A549 (cell line): ENCODE results near the gene CEPT1. TPM values are rescaled to one million over a fixed set of nuclear protein-coding genes. Genes with fewer than 3 reads are reported as not detected.

Source experiments
- ATAC-seq, 2 experiments: fragments of 200-7000 bp in 1 of 2; fragments of >200 bp in 1 of 2; cut with Nextera tagmentation in 1 of 2; cut with Tn5 transposase in 1 of 2; 3 replicates each; pipeline versions ENCODE4 v1.8.0 to v1.9.1; 2018 to 2020; ENCODE audit warnings: mild to moderate bottlenecking in 1 of 2, moderate library complexity in 1 of 2
- CTCF ChIA-PET: fragments of 300-600 bp; sonication (Branson Sonifier 250); formaldehyde crosslinking; extraction: SDS; loops from one replicate; lab custom pipeline; 2021; ENCODE audit warnings: antibody characterized with exemption, inconsistent platforms; lab: Yijun Ruan, JAX
- POLR2A ChIA-PET: fragments of 350-600 bp; formaldehyde crosslinking; extraction: SDS; loops from one replicate; lab custom pipeline; 2021; ENCODE audit warnings: antibody characterized with exemption, inconsistent platforms; lab: Yijun Ruan, JAX
- DNase-seq, 2 experiments: peaks; one replicate each; pipeline versions ENCODE4 v3.0.0 to v3.0.0-alpha.2; 2011 to 2016; ENCODE audit warnings: low read depth in 1 of 2, low spot score in 1 of 2
- FAIRE-seq: peaks from 2 replicates; lab custom pipeline; 2011; peaks lifted over from hg19 to GRCh38; lab: Jason Lieb, UNC
- H3K27ac ChIP-seq, 2 experiments: fragments of >200 bp; sonication (Bioruptor Twin); formaldehyde crosslinking; 3 replicates each; pipeline ENCODE4 v1.5.1; 2016 to 2017
- H3K4me1 ChIP-seq: fragments of >200 bp; sonication (Bioruptor Twin); formaldehyde crosslinking; 3 replicates; pipeline ENCODE4 v1.6.1; 2016
- H3K4me2 ChIP-seq: fragments of >200 bp; sonication (Bioruptor Twin); formaldehyde crosslinking; 3 replicates; pipeline ENCODE4 v1.6.1; 2016
- H3K4me3 ChIP-seq: fragments of >200 bp; sonication (Bioruptor Twin); formaldehyde crosslinking; 3 replicates; pipeline ENCODE4 v1.5.1; 2016
- H3K9me3 ChIP-seq: fragments of >200 bp; sonication (Bioruptor Twin); formaldehyde crosslinking; 3 replicates; pipeline ENCODE4 v1.6.1; 2016
- BCL3 ChIP-seq: fragments of >200 bp; sonication (Bioruptor Twin); formaldehyde crosslinking; IDR thresholded peaks from 3 replicates; pipeline ENCODE4 v1.6.1; 2016
- BHLHE40 ChIP-seq: IDR thresholded peaks from 2 replicates; pipeline ENCODE4 v1.6.1; 2012; ENCODE audit warnings: low read depth, low read length, inconsistent platforms
- CBX8 ChIP-seq: fragments of 200-600 bp; sonication (generic); IDR thresholded peaks from 2 replicates; pipeline ENCODE4 v1.6.1; 2016
- E2F6 ChIP-seq: IDR thresholded peaks from 2 replicates; pipeline ENCODE4 v1.6.1; 2012; ENCODE audit warnings: low read depth, borderline replicate concordance
- FOSB ChIP-seq: fragments of 250-450 bp; sonication (Bioruptor Pico); IDR thresholded peaks from 2 replicates; pipeline ENCODE4 v1.5.0; 2020; ENCODE audit warnings: mild to moderate bottlenecking, moderate library complexity
- FOSL2 ChIP-seq, 2 experiments: fragments of 450-650 bp in 1 of 2; fragments of >200 bp in 1 of 2; sonication (Bioruptor Twin) in 1 of 2; formaldehyde crosslinking; IDR thresholded peaks; 2 replicates each; pipeline versions ENCODE4 v1.5.0 to v1.6.1; 2016 to 2020; ENCODE audit warnings: mild to moderate bottlenecking in 1 of 2, moderate library complexity in 1 of 2
- HDAC2 ChIP-seq: fragments of 200-600 bp; sonication (generic); IDR thresholded peaks from 2 replicates; pipeline ENCODE4 v1.6.1; 2016
- HOXB13 ChIP-seq: fragments of 250-450 bp; sonication (Bioruptor Pico); IDR thresholded peaks from 2 replicates; pipeline ENCODE4 v1.5.0; 2020; ENCODE audit warnings: low read depth, mild to moderate bottlenecking, moderate library complexity
- JUNB ChIP-seq: fragments of >200 bp; sonication (Bioruptor Twin); formaldehyde crosslinking; IDR thresholded peaks from 2 replicates; pipeline ENCODE4 v1.6.1; 2016
- MYC ChIP-seq: IDR thresholded peaks from 2 replicates; pipeline ENCODE4 v1.6.1; 2012; ENCODE audit warnings: mild to moderate bottlenecking, inconsistent platforms, low read length, improper control_type of control experiment, borderline replicate concordance
- PBX3 ChIP-seq: IDR thresholded peaks from 2 replicates; pipeline ENCODE4 v1.6.1; 2012
- PHF8 ChIP-seq: fragments of 200-600 bp; sonication (generic); IDR thresholded peaks from 2 replicates; pipeline ENCODE4 v1.6.1; 2016; ENCODE audit warnings: low read depth, mild to moderate bottlenecking, antibody characterized with exemption, moderate library complexity, borderline replicate concordance
- POLR2AphosphoS2 ChIP-seq: conservative IDR thresholded peaks from 2 replicates; pipeline ENCODE4 v1.6.1; 2012; ENCODE audit warnings: low read length, improper control_type of control experiment, inconsistent platforms
- RAD21 ChIP-seq, 2 experiments: fragments of >200 bp in 1 of 2; sonication (Bioruptor Twin) in 1 of 2; formaldehyde crosslinking in 1 of 2; IDR thresholded peaks in 1 of 2; conservative IDR thresholded peaks in 1 of 2; 2 replicates in 1 of 2; 3 replicates in 1 of 2; pipeline ENCODE4 v1.6.1; 2012 to 2018; ENCODE audit warnings: inconsistent platforms in 1 of 2
- REST ChIP-seq: fragments of 200-600 bp; sonication (generic); IDR thresholded peaks from 2 replicates; pipeline ENCODE4 v1.6.1; 2016; ENCODE audit warnings: antibody characterized with exemption, mild to moderate bottlenecking, moderate library complexity
- WGBS: methylation state at CpG from one replicate; pipeline ENCODE4 v1.1.6; 2017; ENCODE audit errors: missing lambda C conversion rate; 5-methylcytosine and 5-hydroxymethylcytosine counted together
- polyA plus RNA-seq, 4 experiments: library from polyadenylated mRNA; depleted of rRNA in 3 of 4; stranded (reverse); fragments of >200 nt; fragmentation: RNase III in 1 of 4; extraction: RNeasy Plus Mini Kit Qiagen cat#74134 plus additional on column Dnase treatment in 1 of 4; gene quantifications; 2 replicates in 3 of 4; 3 replicates in 1 of 4; pipeline ENCODE4 v1.2.3, GENCODE V29; 2011 to 2017
- TF ChIP-seq, protein P1 (sequence below): fragments of >200 bp; sonication (Bioruptor Twin); formaldehyde crosslinking; IDR thresholded peaks from 2 replicates; pipeline ENCODE4 v1.6.1; 2016
- TF ChIP-seq, protein P2 (sequence below): IDR thresholded peaks from 2 replicates; pipeline ENCODE4 v1.6.1; 2012

Gene CEPT1
- polyA plus RNA-seq, 2 of the 4 experiments (the other 2 are of a cell fraction), result 12.3 to 26.2 TPM

DNA sequence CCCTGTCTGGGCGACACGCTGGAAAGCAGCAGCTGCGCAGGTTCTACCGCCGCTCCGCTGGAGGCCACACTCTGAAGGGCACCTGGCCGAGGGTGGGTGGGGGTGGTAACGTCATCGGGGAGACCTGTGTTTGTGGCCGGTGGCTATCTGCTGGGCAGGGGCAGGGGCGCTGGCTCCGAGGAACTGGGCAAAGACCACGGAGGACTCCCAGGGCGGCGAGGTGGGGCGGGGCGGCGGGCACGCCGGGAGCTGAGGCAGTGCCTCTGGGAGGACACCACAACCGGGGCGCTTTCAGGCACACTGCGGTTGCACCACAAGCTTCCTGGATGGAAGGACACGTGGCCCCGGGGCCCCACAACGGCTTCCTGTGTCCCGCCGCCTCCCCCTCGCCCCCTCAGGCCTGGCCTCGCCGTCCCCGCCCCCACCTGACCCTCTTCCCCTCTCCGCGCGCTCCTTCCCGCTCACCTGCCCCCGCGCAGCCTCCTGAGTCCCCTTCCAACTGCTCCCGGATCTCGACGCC, 63.7 kb downstream of the CEPT1 start:
- DNase-seq (no peak), ATAC-seq (peak; percentile 39 to 56; a peak in 3 of 6 replicates), FAIRE-seq (no peak)
- Histone ChIP-seq H3K27ac (peak overlapping the region; percentile 65 to 87; a peak in 5 of 6 replicates), H3K9me3 (no peaks in the 10 kb centered on the region), H3K4me3 (peak overlapping the region; percentile 61), H3K4me1 (no peaks in the 10 kb centered on the region), H3K4me2 (peak overlapping the region; percentile 88)
- ChIA-PET CTCF (no interaction called here), POLR2A (no interaction called here)
- no peak for TF ChIP-seq JUNB
- TF ChIP-seq MYC, result no peak
- TF ChIP-seq POLR2AphosphoS2, result no peak
- no peak for TF ChIP-seq PHF8
- no peak for TF ChIP-seq HOXB13 (CRISPR knock-in tag)
- no peak for TF ChIP-seq REST
- no peak for TF ChIP-seq CBX8
- TF ChIP-seq FOSB, result no peak
- TF ChIP-seq, protein P1, sequence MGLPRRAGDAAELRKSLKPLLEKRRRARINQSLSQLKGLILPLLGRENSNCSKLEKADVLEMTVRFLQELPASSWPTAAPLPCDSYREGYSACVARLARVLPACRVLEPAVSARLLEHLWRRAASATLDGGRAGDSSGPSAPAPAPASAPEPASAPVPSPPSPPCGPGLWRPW, result no peak
- no peak for TF ChIP-seq FOSL2 (IDR thresholded peaks at IDR 0.05)
- TF ChIP-seq FOSL2 (CRISPR knock-in tag; IDR thresholded peaks at IDR 0.05), result no peak
- TF ChIP-seq BCL3, result no peak
- no peak for TF ChIP-seq HDAC2
- no peak for TF ChIP-seq BHLHE40
- no peak for TF ChIP-seq PBX3
- WGBS, result 76% methylated on average over 4 of the region's 41 CpGs

- POLR2A ChIA-PET, result no interaction called here
- Histone ChIP-seq H3K9me3 (no peaks in the 10 kb centered on the region), H3K4me1 (no peaks in the 10 kb centered on the region), H3K27ac (peak overlapping the region; percentile 65 to 87; a peak in 5 of 6 replicates)
- TF ChIP-seq, protein P2, sequence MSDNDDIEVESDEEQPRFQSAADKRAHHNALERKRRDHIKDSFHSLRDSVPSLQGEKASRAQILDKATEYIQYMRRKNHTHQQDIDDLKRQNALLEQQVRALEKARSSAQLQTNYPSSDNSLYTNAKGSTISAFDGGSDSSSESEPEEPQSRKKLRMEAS, result peak; percentile 63; the same call in 1 of the 2 replicates
- no peak for TF ChIP-seq RAD21 (conservative IDR thresholded peaks at IDR 0.05 in 1 of 2, IDR thresholded peaks at IDR 0.05 in 1 of 2)
- TF ChIP-seq E2F6, result peak; percentile 71
- TF ChIP-seq, all 56 proteins: peak for 2
- peak in 1 of 2 experiments; percentile 10 for DNase-seq
- ATAC-seq, result peak; percentile 63 to 81; a peak in 5 of 6 replicates
- Histone ChIP-seq H3K4me2 (peak overlapping the region; percentile 88), H3K4me3 (peak overlapping the region; percentile 61)
- WGBS, result 34% methylated on average over 10 of the region's 61 CpGs
- CTCF ChIA-PET, result no interaction called here
- FAIRE-seq, result no peak
Measured at GRCh38 chr1:111204201-111204982, 64.4 kb downstream of the CEPT1 start.
